Lung (tissue), 12 donors: ENCODE data around the gene FRS2. TPM values are rescaled to one million over a fixed set of nuclear protein-coding genes. Genes with fewer than 3 reads are reported as not detected.

ENCODE experiments used
- ATAC-seq: fragments of 200-7000 bp; cut with Tn5 transposase; one replicate; pipeline ENCODE4 v1.9.1; 2020; ENCODE audit warnings: moderate number of reproducible peaks; ENCODE audit not compliant: insufficient read depth, low FRiP score
- DNase-seq, 3 donors: peaks; one replicate each; pipeline ENCODE4 v3.0.0-alpha.2; 2013 to 2017
- H3K27ac ChIP-seq, 2 donors: one replicate each; pipeline ENCODE4 v1.5.1; 2013; ENCODE audit warnings: mild to moderate bottlenecking in 2 of 2, moderate library complexity in 2 of 2, control low read depth in 1 of 2, inconsistent platforms in 1 of 2, low read depth in 1 of 2, low read length in 1 of 2
- H3K27me3 ChIP-seq, 3 donors: one replicate each; pipeline ENCODE4 v1.5.1; 2013; ENCODE audit warnings: low read length in 2 of 3; ENCODE audit not compliant: control insufficient read depth in 3 of 3, insufficient read depth in 3 of 3
- H3K36me3 ChIP-seq, 4 donors: one replicate each; pipeline ENCODE4 v1.5.1; 2013; ENCODE audit warnings: low read length in 4 of 4, mild to moderate bottlenecking in 1 of 4, moderate library complexity in 1 of 4; ENCODE audit not compliant: control insufficient read depth in 4 of 4, insufficient read depth in 4 of 4
- H3K4me1 ChIP-seq, 5 donors: one replicate each; pipeline ENCODE4 v1.5.1; 2013; ENCODE audit warnings: low read length in 5 of 5, mild to moderate bottlenecking in 2 of 5, moderate library complexity in 1 of 5; ENCODE audit not compliant: control insufficient read depth in 5 of 5, insufficient read depth in 5 of 5
- H3K4me3 ChIP-seq: one replicate; pipeline ENCODE4 v1.5.1; 2013; ENCODE audit warnings: mild to moderate bottlenecking, control low read depth, moderate library complexity
- H3K9ac ChIP-seq, 2 donors: one replicate each; pipeline ENCODE4 v1.5.1; 2013; ENCODE audit warnings: low read length in 2 of 2, control low read depth in 1 of 2; ENCODE audit not compliant: insufficient read depth in 1 of 2
- H3K9me3 ChIP-seq, 4 donors: one replicate each; pipeline ENCODE4 v1.5.1; 2013; ENCODE audit warnings: low read length in 3 of 4, mild to moderate bottlenecking in 1 of 4, moderate library complexity in 1 of 4; ENCODE audit not compliant: control insufficient read depth in 4 of 4, insufficient read depth in 3 of 4
- CTCF ChIP-seq: IDR thresholded peaks from 2 replicates; pipeline ENCODE4 v1.5.1; 2012; ENCODE audit warnings: mild to moderate bottlenecking; ENCODE audit errors: control extremely low read depth, extremely low read depth
- WGBS, 2 donors: extraction: QIAGEN DNeasy Blood & Tissue Kit; methylation state at CpG; one replicate each; pipeline ENCODE4 v1.1.7; 2013; 5-methylcytosine and 5-hydroxymethylcytosine counted together
- polyA plus RNA-seq, 2 donors: library from polyadenylated mRNA; stranded (reverse); fragments of 200-250 nt; gene quantifications; one replicate each; pipeline ENCODE4 v1.2.1, GENCODE V29; 2013
- total RNA-seq, 2 donors: library from RNA; depleted of rRNA in 1 of 2; stranded (reverse); fragments of >200 nt in 1 of 2; gene quantifications; one replicate each; pipeline ENCODE4 v1.2.1, GENCODE V29; 2014 to 2021
- donor health status: control.
- donor health status: control.
- donor health status: Bipolar disorder and iron deficiency.
- donor health status: healthy.
- donor health status: DM: yes; HTN: yes; CAD: no.

FRS2 gene
- total and polyA plus RNA-seq, 4 donors = 4.7 to 66.7 (median 20.1) TPM

- ATAC-seq (no peak), DNase-seq (no peak)
- Histone ChIP-seq H3K9ac (no peak overlapping the region), H3K4me1 (peaks cover 0 to 1% (median 0%) of the 10 kb centered on the region in 5 donors), H3K27ac (no peak overlapping the region), H3K4me3 (no peak overlapping the region), H3K9me3 (peaks cover 0 to 7% (median 0%) of the 10 kb centered on the region in 4 donors), H3K36me3 (peaks cover 0 to 6% (median 2%) of the 10 kb centered on the region in 4 donors), H3K27me3 (no peaks in the 10 kb centered on the region)
- no peak for TF ChIP-seq CTCF
- 88 to 97% methylated on average over 7 of the region's 7 CpGs for WGBS, 2 donors
These were observed 76.7 kb downstream of the FRS2 start for GRCh38 chr12:69546693-69547438.

DNA sequence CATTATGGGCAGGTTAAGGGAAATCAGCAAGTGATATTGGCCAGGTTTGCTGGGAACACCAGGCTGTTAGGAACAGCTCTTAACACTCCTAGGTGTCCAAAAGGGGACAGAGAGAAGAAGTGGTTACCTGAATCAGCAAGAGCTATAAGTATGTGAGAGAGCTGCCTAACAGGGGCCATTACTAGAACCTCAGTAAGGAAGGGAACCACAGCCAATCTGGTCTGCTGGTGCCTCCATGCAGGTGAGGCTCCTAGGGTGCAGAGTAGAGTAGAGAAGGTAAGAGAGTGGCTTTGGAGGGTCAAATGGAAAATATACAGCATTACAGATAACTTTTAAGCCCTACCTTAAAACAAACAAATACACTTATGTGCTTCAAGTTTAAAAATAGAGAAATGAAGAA is 78.5 kb downstream of the FRS2 start:
- no peak for TF ChIP-seq CTCF
- no peak overlapping the region for H3K27ac ChIP-seq
- H3K4me3 ChIP-seq = no peak overlapping the region
- H3K36me3 ChIP-seq = peaks cover 0 to 2% (median under 1%) of the 10 kb centered on the region in 4 donors
- H3K9ac ChIP-seq = no peak overlapping the region
- peaks cover 0 to 2% (median 0%) of the 10 kb centered on the region in 4 donors for H3K9me3 ChIP-seq
- DNase-seq (no peak), ATAC-seq (no peak)
- H3K27me3 ChIP-seq = no peaks in the 10 kb centered on the region
- peaks cover 0 to 2% (median 1%) of the 10 kb centered on the region in 5 donors for H3K4me1 ChIP-seq

- peaks cover 0 to 7% (median 3%) of the 10 kb centered on the region in 5 donors for H3K4me1 ChIP-seq
- WGBS, 2 donors = 90 to 91% methylated on average over 8 of the region's 8 CpGs
- TF ChIP-seq CTCF = no peak
- H3K9me3 ChIP-seq = no peaks in the 10 kb centered on the region
- no peak for ATAC-seq
- no peak overlapping the region for H3K4me3 ChIP-seq
- H3K36me3 ChIP-seq = peaks cover 0 to 2% (median 0%) of the 10 kb centered on the region in 4 donors
- no peak overlapping the region for H3K27ac ChIP-seq
- no peak overlapping the region for H3K9ac ChIP-seq
- no peaks in the 10 kb centered on the region for H3K27me3 ChIP-seq
- no peak for DNase-seq
These were observed 80.6 kb downstream of the FRS2 start for GRCh38 chr12:69550569-69551350.
